IMR-90 (cell line): ENCODE data around the gene USP54. TPM values are rescaled to one million over a fixed set of nuclear protein-coding genes. Genes with fewer than 3 reads are reported as not detected.

Experiments
- ATAC-seq: fragments of 200-7000 bp; cut with Tn5 transposase; 2 replicates; pipeline ENCODE4 v1.9.1; 2020; ENCODE audit warnings: low read depth, mild to moderate bottlenecking, moderate library complexity
- BruUV-seq: library from RNA; stranded (reverse); fragments of 400-500 nt; replicated peaks from 2 replicates; lab custom pipeline; 2021; lab: Mats Ljungman, UMichigan
- CTCF ChIA-PET: fragments of 300-600 bp; formaldehyde crosslinking; extraction: SDS; loops from one replicate; lab custom pipeline; 2021; ENCODE audit warnings: antibody characterized with exemption; lab: Yijun Ruan, JAX
- POLR2A ChIA-PET: fragments of 300-600 bp; sonication (Branson Sonifier 250); formaldehyde crosslinking; loops from one replicate; lab custom pipeline; 2022; ENCODE audit warnings: antibody characterized with exemption; ENCODE audit not compliant: unreplicated experiment; lab: Charles Lee
- DNase-seq: peaks from one replicate; pipeline ENCODE4 v3.0.0; 2013
- H2AFZ ChIP-seq: replicated peaks from 2 replicates; pipeline ENCODE3; 2013; ENCODE audit warnings: low read length, mild to moderate bottlenecking; ENCODE audit not compliant: poor library complexity
- H2AK5ac ChIP-seq: 2 replicates; pipeline ENCODE4 v1.6.1; 2013; ENCODE audit warnings: low read depth, low read length, inconsistent platforms
- H2AK9ac ChIP-seq: replicated peaks from 2 replicates; pipeline ENCODE3; 2013; ENCODE audit warnings: mild to moderate bottlenecking, low read depth, low read length, moderate library complexity; ENCODE audit not compliant: poor library complexity
- H2BK120ac ChIP-seq: 2 replicates; pipeline ENCODE4 v1.6.1; 2013; ENCODE audit warnings: low read depth, low read length, inconsistent platforms
- H2BK15ac ChIP-seq: 3 replicates; pipeline ENCODE4 v1.6.1; 2013; ENCODE audit warnings: low read depth, low read length, inconsistent platforms
- H2BK20ac ChIP-seq: 2 replicates; pipeline ENCODE4 v1.6.1; 2013; ENCODE audit warnings: low read depth, mild to moderate bottlenecking, inconsistent platforms, low read length, moderate library complexity
- H2BK5ac ChIP-seq: 2 replicates; pipeline ENCODE4 v1.6.1; 2013; ENCODE audit warnings: mild to moderate bottlenecking, low read depth, low read length, inconsistent platforms; ENCODE audit not compliant: poor library complexity, severe bottlenecking
- H3K14ac ChIP-seq: replicated peaks from 2 replicates; pipeline ENCODE4 v1.6.1; 2013; ENCODE audit warnings: low read depth, low read length, inconsistent platforms
- H3K18ac ChIP-seq: 2 replicates; pipeline ENCODE4 v1.6.1; 2013; ENCODE audit warnings: low read depth, low read length, control low read depth
- H3K23ac ChIP-seq: 2 replicates; pipeline ENCODE4 v1.6.1; 2013; ENCODE audit warnings: low read depth, low read length, inconsistent platforms
- H3K27ac ChIP-seq: 2 replicates; pipeline ENCODE4 v1.5.1; 2013; ENCODE audit warnings: mild to moderate bottlenecking, control low read depth, low read length; ENCODE audit not compliant: insufficient read depth
- H3K27me3 ChIP-seq: 2 replicates; pipeline ENCODE4 v1.6.1; 2013; ENCODE audit warnings: low read length; ENCODE audit not compliant: control insufficient read depth, insufficient read depth
- H3K36me3 ChIP-seq: 2 replicates; pipeline ENCODE4 v1.6.1; 2013; ENCODE audit warnings: low read length, mixed read lengths; ENCODE audit not compliant: control insufficient read depth, insufficient read depth
- H3K4ac ChIP-seq: 2 replicates; pipeline ENCODE4 v1.6.1; 2013; ENCODE audit warnings: low read depth, low read length, inconsistent platforms
- H3K4me1 ChIP-seq: 2 replicates; pipeline ENCODE4 v1.6.1; 2013; ENCODE audit warnings: low read length, mixed read lengths; ENCODE audit not compliant: control insufficient read depth, insufficient read depth
- H3K4me2 ChIP-seq: 2 replicates; pipeline ENCODE4 v1.6.1; 2013; ENCODE audit warnings: low read depth, mild to moderate bottlenecking, control low read depth, low read length, moderate library complexity
- H3K4me3 ChIP-seq: 2 replicates; pipeline ENCODE4 v1.5.1; 2013; ENCODE audit warnings: low read depth, mild to moderate bottlenecking, control low read depth, low read length, moderate library complexity; ENCODE audit not compliant: insufficient read depth
- H3K56ac ChIP-seq: 2 replicates; pipeline ENCODE4 v1.6.1; 2013; ENCODE audit warnings: low read length, inconsistent platforms; ENCODE audit not compliant: insufficient read depth; ENCODE audit errors: extremely low read depth
- H3K79me1 ChIP-seq, 2 experiments: 2 replicates each; pipeline ENCODE4 v1.6.1; 2013; ENCODE audit warnings: low read length in 2 of 2, inconsistent platforms in 1 of 2, low read depth in 1 of 2
- H3K9ac ChIP-seq: 2 replicates; pipeline ENCODE4 v1.6.1; 2013; ENCODE audit warnings: low read depth, low read length, control low read depth
- H3K9me1 ChIP-seq: 2 replicates; pipeline ENCODE4 v1.6.1; 2013; ENCODE audit warnings: low read length, inconsistent platforms; ENCODE audit not compliant: insufficient read depth
- H3K9me3 ChIP-seq: 2 replicates; pipeline ENCODE4 v1.6.1; 2013; ENCODE audit warnings: low read length; ENCODE audit not compliant: control insufficient read depth, insufficient read depth
- H4K20me1 ChIP-seq: 2 replicates; pipeline ENCODE4 v1.6.1; 2013; ENCODE audit warnings: low read length, inconsistent platforms; ENCODE audit not compliant: insufficient read depth
- H4K5ac ChIP-seq: 2 replicates; pipeline ENCODE4 v1.6.1; 2013; ENCODE audit warnings: mild to moderate bottlenecking, low read depth, low read length, control low read depth
- H4K8ac ChIP-seq, 2 experiments: 2 replicates each; pipeline ENCODE4 v1.6.1; 2013; ENCODE audit warnings: low read depth in 2 of 2, low read length in 2 of 2, control low read depth in 1 of 2, inconsistent platforms in 1 of 2
- H4K91ac ChIP-seq: 2 replicates; pipeline ENCODE4 v1.6.1; 2013; ENCODE audit warnings: low read depth, low read length, inconsistent platforms; ENCODE audit not compliant: insufficient read depth
- BHLHE40 ChIP-seq: fragments of 150-350 bp; IDR thresholded peaks from 2 replicates; pipeline ENCODE4 v1.6.1; 2016; ENCODE audit warnings: mild to moderate bottlenecking, low read depth, low read length
- CHD1 ChIP-seq: IDR thresholded peaks from 2 replicates; pipeline ENCODE4 v1.6.1; 2012; ENCODE audit warnings: low read depth, low read length, improper control_type of control experiment
- FOS ChIP-seq: fragments of 150-350 bp; IDR thresholded peaks from 2 replicates; pipeline ENCODE4 v1.6.1; 2016; ENCODE audit warnings: low read depth, low read length
- POLR2A ChIP-seq: IDR thresholded peaks from 2 replicates; pipeline ENCODE4 v1.6.1; 2012; ENCODE audit warnings: mild to moderate bottlenecking, low read depth, low read length
- RCOR1 ChIP-seq: IDR thresholded peaks from 2 replicates; pipeline ENCODE4 v1.6.1; 2012; ENCODE audit warnings: mild to moderate bottlenecking, low read length, improper control_type of control experiment; ENCODE audit not compliant: insufficient replicate concordance
- RFX5 ChIP-seq: IDR thresholded peaks from 2 replicates; pipeline ENCODE4 v1.8.0; 2012; ENCODE audit warnings: low read depth, mild to moderate bottlenecking, low read length, moderate library complexity
- WGBS, 2 experiments: methylation state at CpG; one replicate each; pipeline versions ENCODE4 v1.1.5 to v1.1.7; 2013; ENCODE audit warnings: missing lambda C conversion rate in 2 of 2; ENCODE audit not compliant: insufficient read length in 1 of 2; ENCODE audit errors: extremely low coverage in 2 of 2; 5-methylcytosine and 5-hydroxymethylcytosine counted together
- dilution Hi-C: fragments of 300-500 bp; cut with HindIII; formaldehyde crosslinking; loops from one replicate; pipeline ENCODE4 v1.14.3; 2018; ENCODE audit warnings: low sequenced_read_pairs; ENCODE audit not compliant: unreplicated experiment
- in situ Hi-C: fragments of 300-500 bp; cut with MboI; formaldehyde crosslinking; loops from 3 replicates; pipeline ENCODE4 v1.14.3; 2019; ENCODE audit warnings: low sequenced_read_pairs, inconsistent platforms, mixed read lengths
- intact Hi-C: fragments of 100-400 bp; cut with micrococcal nuclease; formaldehyde crosslinking; loops from 2 replicates; pipeline ENCODE4 v1.10.0; 2022
- polyA plus RNA-seq, 3 experiments: library from polyadenylated mRNA; depleted of rRNA; stranded (reverse); fragments of >200 nt; gene quantifications; 2 replicates each; pipeline ENCODE4 v1.2.3, GENCODE V29; 2012; ENCODE audit warnings: low replicate concordance in 1 of 3
- total RNA-seq: library from RNA; depleted of rRNA; stranded (reverse); fragments of >200 nt; gene quantifications from 2 replicates; pipeline ENCODE4 v1.2.3, GENCODE V29; 2012

The USP54 gene
- total and polyA plus RNA-seq, 2 of the 4 experiments (the other 2 are of a cell fraction) = 4.0 to 7.9 TPM

- H2BK15ac ChIP-seq = no peak overlapping the region
- H3K4ac ChIP-seq = no peak overlapping the region
- H2AK5ac ChIP-seq = no peak overlapping the region
- no peaks in the 10 kb centered on the region for H3K36me3 ChIP-seq
- no peak overlapping the region for H2AFZ ChIP-seq
- H3K9me3 ChIP-seq = peaks cover 3% of the 10 kb centered on the region
- TF ChIP-seq FOS (no peak), RFX5 (no peak), RCOR1 (no peak), BHLHE40 (no peak), POLR2A (no peak), CHD1 (no peak)
- intact Hi-C loops (no loop called here), dilution Hi-C loops (no loop called here), in situ Hi-C loops (no loop called here)
- peaks cover 0 to 6% of the 10 kb centered on the region in 2 experiments; a peak in 1 of 4 replicates for H3K79me1 ChIP-seq
- DNase-seq (peak; percentile 32), ATAC-seq (no peak)
- no peak overlapping the region for H3K9ac ChIP-seq
- 89% methylated on average over 1 of the region's 1 CpG; no CpG with 5 or more reads in 1 of the 2 experiments for WGBS, 2 experiments
- CTCF ChIA-PET = no interaction called here
- no peak overlapping the region for H3K27ac ChIP-seq
- H3K4me2 ChIP-seq = no peak overlapping the region
- no TSS peak for BruUV-seq
- H3K27me3 ChIP-seq = no peaks in the 10 kb centered on the region
- H2BK5ac ChIP-seq = no peak overlapping the region
- H2AK9ac ChIP-seq = no peak overlapping the region
- H4K5ac ChIP-seq = no peak overlapping the region
- POLR2A ChIA-PET = no interaction called here
- H3K14ac ChIP-seq = no peak overlapping the region
- peaks cover 2% of the 10 kb centered on the region for H3K9me1 ChIP-seq
- H3K56ac ChIP-seq = no peak overlapping the region
- no peaks in the 10 kb centered on the region for H4K20me1 ChIP-seq
- H3K23ac ChIP-seq = no peak overlapping the region
- peaks cover 9% of the 10 kb centered on the region for H3K4me1 ChIP-seq
- H4K8ac ChIP-seq = no peak overlapping the region
- H2BK120ac ChIP-seq = no peak overlapping the region
- H2BK20ac ChIP-seq = no peak overlapping the region
- no peak overlapping the region for H4K91ac ChIP-seq
- no peak overlapping the region for H3K18ac ChIP-seq
- H3K4me3 ChIP-seq = no peak overlapping the region
Observed at GRCh38 chr10:73588656-73589055, 2.5 kb downstream of the USP54 start.
